ENCODE results near the gene KCTD6. TPM values are rescaled to one million over a fixed set of nuclear protein-coding genes. Genes with fewer than 3 reads are reported as not detected.

Gene KCTD6
- total RNA-seq, 8 experiments from 2014 or later, result 8.9 to 22.2 (median 17.5) TPM

GRCh38 chr3:58492494-58492905 lies 604 bp downstream of the KCTD6 start:
- WGBS, 10 experiments, result 0 to 4% (median 0%) methylated on average over 2 to 4 of the region's 15 CpGs; no CpG with 5 or more reads in 4 of the 10 experiments
- ATAC-seq (replicated peaks in 6 of 8), result peak in 3 of 8 experiments; percentile 8 to 15 (median 8)
- H3K4me1 ChIP-seq (replicated peaks in 1 of 2), result peaks cover 38 to 49% of the 10 kb centered on the region in 2 donors
- in situ Hi-C loops (cut with MboI; ENCODE audit: low pct_unique_long_range_greater_than_20kb in 2 of 9, low sequenced_read_pairs in 9 of 9, unreplicated experiment in 9 of 9), result no loop called here
- H3K4me3 ChIP-seq, result peak overlapping the region; percentile 79 to 100 (median 94)
- H3K27ac ChIP-seq, result peak overlapping the region; percentile 81 to 84

GRCh38 chr3:58494107-58494506 lies 2.2 kb downstream of the KCTD6 start:
- WGBS, 10 experiments, result 29 to 78% (median 42%) methylated on average over 2 to 3 of the region's 3 CpGs; no CpG with 5 or more reads in 1 of the 10 experiments
- ATAC-seq (replicated peaks in 6 of 8), result no peak
- H3K4me1 ChIP-seq (replicated peaks in 1 of 2), result peaks cover 38 to 53% of the 10 kb centered on the region in 2 donors
- in situ Hi-C loops (cut with MboI; ENCODE audit: low pct_unique_long_range_greater_than_20kb in 2 of 9, low sequenced_read_pairs in 9 of 9, unreplicated experiment in 9 of 9), result no loop called here
- peak overlapping the region in 1 of 5 donors; percentile 82 for H3K4me3 ChIP-seq
- no peak overlapping the region for H3K27ac ChIP-seq

- no peak overlapping the region for H3K27ac ChIP-seq
- WGBS, 10 experiments, result 0 to 81% (median 47%) methylated on average over 1 to 3 of the region's 3 CpGs
- no peak overlapping the region for H3K4me3 ChIP-seq
- H3K4me1 ChIP-seq (replicated peaks in 1 of 2), result peaks cover 38 to 53% of the 10 kb centered on the region in 2 donors
- in situ Hi-C loops (cut with MboI; ENCODE audit: low pct_unique_long_range_greater_than_20kb in 2 of 9, low sequenced_read_pairs in 9 of 9, unreplicated experiment in 9 of 9), result no loop called here
- ATAC-seq (replicated peaks in 6 of 8), result no peak
Observed at GRCh38 chr3:58495101-58495500, 3.2 kb downstream of the KCTD6 start.

- no peak for ATAC-seq (replicated peaks in 6 of 8)
- Histone ChIP-seq H3K4me3 (no peak overlapping the region), H3K4me1 (replicated peaks in 1 of 2) (peaks cover 35 to 51% of the 10 kb centered on the region in 2 donors), H3K27ac (no peak overlapping the region)
- in situ Hi-C loops (cut with MboI; ENCODE audit: low pct_unique_long_range_greater_than_20kb in 2 of 9, low sequenced_read_pairs in 9 of 9, unreplicated experiment in 9 of 9), result no loop called here
- WGBS, 10 experiments, result 33 to 100% (median 79%) methylated on average over 1 to 5 of the region's 5 CpGs; no CpG with 5 or more reads in 1 of the 10 experiments
Observed at GRCh38 chr3:58496206-58496857, 4.4 kb downstream of the KCTD6 start.

GRCh38 chr3:58497097-58497496 lies 5.2 kb downstream of the KCTD6 start:
- WGBS, 10 experiments, result 0 to 11% (median 0%) methylated on average over 1 of the region's 1 CpG; no CpG with 5 or more reads in 6 of the 10 experiments
- in situ Hi-C loops (cut with MboI; ENCODE audit: low pct_unique_long_range_greater_than_20kb in 2 of 9, low sequenced_read_pairs in 9 of 9, unreplicated experiment in 9 of 9), result no loop called here
- peak; percentile 18 to 85 (median 50) for ATAC-seq (replicated peaks in 6 of 8)

GRCh38 chr3:58502872-58503271 lies 11.0 kb downstream of the KCTD6 start:
- H3K4me3 ChIP-seq, result no peak overlapping the region
- in situ Hi-C loops (cut with MboI; ENCODE audit: low pct_unique_long_range_greater_than_20kb in 2 of 9, low sequenced_read_pairs in 9 of 9, unreplicated experiment in 9 of 9), result loop anchor here in 1 of 9 experiments (25.0 kb wide), 1 partner anchor 166 kb away; the partner anchor contains the start of gene PXK
- peaks cover 0 to under 1% of the 10 kb centered on the region in 2 donors for H3K4me1 ChIP-seq (replicated peaks in 1 of 2)
- 0 to 88% (median 60%) methylated on average over 1 of the region's 1 CpG; no CpG with 5 or more reads in 5 of the 10 experiments for WGBS, 10 experiments
- peak in 3 of 8 experiments; percentile 87 to 94 (median 88) for ATAC-seq (replicated peaks in 6 of 8)
- H3K27ac ChIP-seq, result no peak overlapping the region

More at GRCh38 chr3:58497097-58497496, 5.2 kb downstream of the KCTD6 start:
- no peak overlapping the region for H3K4me3 ChIP-seq
- peak overlapping the region in 1 of 2 donors; percentile 23 for H3K27ac ChIP-seq
- peaks cover 34 to 50% of the 10 kb centered on the region in 2 donors for H3K4me1 ChIP-seq (replicated peaks in 1 of 2)

GRCh38 chr3:58507356-58508078 lies 15.6 kb downstream of the KCTD6 start:
- no peak for ATAC-seq (replicated peaks in 6 of 8)
- in situ Hi-C loops (cut with MboI; ENCODE audit: low pct_unique_long_range_greater_than_20kb in 2 of 9, low sequenced_read_pairs in 9 of 9, unreplicated experiment in 9 of 9), result loop anchor here in 1 of 9 experiments (25.0 kb wide), 1 partner anchor 170 kb away; the partner anchor contains the start of gene PXK
- H3K27ac ChIP-seq, result no peak overlapping the region
- H3K4me3 ChIP-seq, result no peak overlapping the region
- 50 to 100% (median 88%) methylated on average over 1 to 2 of the region's 2 CpGs; no CpG with 5 or more reads in 2 of the 10 experiments for WGBS, 10 experiments
- peaks cover 0 to 6% of the 10 kb centered on the region in 2 donors for H3K4me1 ChIP-seq (replicated peaks in 1 of 2)

GRCh38 chr3:58508437-58508836 lies 16.5 kb downstream of the KCTD6 start:
- ATAC-seq (replicated peaks in 6 of 8), result peak in 4 of 8 experiments; percentile 18 to 64 (median 34)
- in situ Hi-C loops (cut with MboI; ENCODE audit: low pct_unique_long_range_greater_than_20kb in 2 of 9, low sequenced_read_pairs in 9 of 9, unreplicated experiment in 9 of 9), result loop anchor here in 1 of 9 experiments (25.0 kb wide), 1 partner anchor 171 kb away; the partner anchor contains the start of gene PXK
- Histone ChIP-seq H3K4me1 (replicated peaks in 1 of 2) (peaks cover 0 to 6% of the 10 kb centered on the region in 2 donors), H3K27ac (no peak overlapping the region), H3K4me3 (no peak overlapping the region)
- 0 to 100% (median 51%) methylated on average over 1 to 6 of the region's 6 CpGs; no CpG with 5 or more reads in 1 of the 10 experiments for WGBS, 10 experiments

GRCh38 chr3:58514405-58514804 lies 22.5 kb downstream of the KCTD6 start:
- in situ Hi-C loops (cut with MboI; ENCODE audit: low pct_unique_long_range_greater_than_20kb in 2 of 9, low sequenced_read_pairs in 9 of 9, unreplicated experiment in 9 of 9), result loop anchor here in 1 of 9 experiments (25.0 kb wide), 1 partner anchor 177 kb away; the partner anchor contains the start of gene PXK
- ATAC-seq (replicated peaks in 6 of 8), result peak in 2 of 8 experiments; percentile 32 to 53
- 57 to 100% (median 82%) methylated on average over 1 to 3 of the region's 3 CpGs; no CpG with 5 or more reads in 1 of the 10 experiments for WGBS, 10 experiments
- peaks cover 7% of the 10 kb centered on the region in 2 donors for H3K4me1 ChIP-seq (replicated peaks in 1 of 2)
- H3K27ac ChIP-seq, result no peak overlapping the region
- no peak overlapping the region for H3K4me3 ChIP-seq

GRCh38 chr3:58518291-58518789 lies 26.4 kb downstream of the KCTD6 start:
- Histone ChIP-seq H3K27ac (no peak overlapping the region), H3K4me3 (no peak overlapping the region), H3K4me1 (replicated peaks in 1 of 2) (peaks cover 15 to 17% of the 10 kb centered on the region in 2 donors)
- in situ Hi-C loops (cut with MboI; ENCODE audit: low pct_unique_long_range_greater_than_20kb in 2 of 9, low sequenced_read_pairs in 9 of 9, unreplicated experiment in 9 of 9), result loop anchor here in 1 of 9 experiments (25.0 kb wide), 1 partner anchor 181 kb away; the partner anchor contains the start of gene PXK
- peak in 1 of 8 experiments; percentile 10 for ATAC-seq (replicated peaks in 6 of 8)
- 0 to 100% (median 38%) methylated on average over 1 to 3 of the region's 3 CpGs; no CpG with 5 or more reads in 5 of the 10 experiments for WGBS, 10 experiments

GRCh38 chr3:58519668-58520402 lies 27.9 kb downstream of the KCTD6 start:
- peaks cover 15 to 17% of the 10 kb centered on the region in 2 donors for H3K4me1 ChIP-seq (replicated peaks in 1 of 2)
- no peak overlapping the region for H3K27ac ChIP-seq
- H3K4me3 ChIP-seq, result no peak overlapping the region
- in situ Hi-C loops (cut with MboI; ENCODE audit: low pct_unique_long_range_greater_than_20kb in 2 of 9, low sequenced_read_pairs in 9 of 9, unreplicated experiment in 9 of 9), result loop anchor here in 1 of 9 experiments (25.0 kb wide), 1 partner anchor 183 kb away; the partner anchor contains the start of gene PXK
- no peak for ATAC-seq (replicated peaks in 6 of 8)
- WGBS, 10 experiments, result 80 to 100% (median 93%) methylated on average over 1 to 6 of the region's 6 CpGs; no CpG with 5 or more reads in 2 of the 10 experiments
